Measurements from ENCODE around the gene OPN1MW. TPM values are rescaled to one million over a fixed set of nuclear protein-coding genes. Genes with fewer than 3 reads are reported as not detected.
"Not testable (repeated sequence)": the region's sequence is repeated elsewhere in the genome, so short reads cannot be mapped to it uniquely, and the experiment has no call there.

The OPN1MW gene
- total RNA-seq, 1 experiment from 2014 or later = not detected

- TF ChIP-seq, protein P1, sequence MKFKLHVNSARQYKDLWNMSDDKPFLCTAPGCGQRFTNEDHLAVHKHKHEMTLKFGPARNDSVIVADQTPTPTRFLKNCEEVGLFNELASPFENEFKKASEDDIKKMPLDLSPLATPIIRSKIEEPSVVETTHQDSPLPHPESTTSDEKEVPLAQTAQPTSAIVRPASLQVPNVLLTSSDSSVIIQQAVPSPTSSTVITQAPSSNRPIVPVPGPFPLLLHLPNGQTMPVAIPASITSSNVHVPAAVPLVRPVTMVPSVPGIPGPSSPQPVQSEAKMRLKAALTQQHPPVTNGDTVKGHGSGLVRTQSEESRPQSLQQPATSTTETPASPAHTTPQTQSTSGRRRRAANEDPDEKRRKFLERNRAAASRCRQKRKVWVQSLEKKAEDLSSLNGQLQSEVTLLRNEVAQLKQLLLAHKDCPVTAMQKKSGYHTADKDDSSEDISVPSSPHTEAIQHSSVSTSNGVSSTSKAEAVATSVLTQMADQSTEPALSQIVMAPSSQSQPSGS (CRISPR knock-in tag; IDR thresholded peaks at IDR 0.05; ENCODE audit: borderline replicate concordance, low read depth) = no peak
- TF ChIP-seq OVOL2 (CRISPR knock-in tag; IDR thresholded peaks at IDR 0.05; ENCODE audit: borderline replicate concordance) (no peak), ATF1 (CRISPR knock-in tag; IDR thresholded peaks at IDR 0.05) (no peak), NFATC4 (CRISPR knock-in tag; IDR thresholded peaks at IDR 0.05) (no peak), ZNF512 (CRISPR knock-in tag; IDR thresholded peaks at IDR 0.05; ENCODE audit: borderline replicate concordance) (no peak), PRDM15 (CRISPR knock-in tag; IDR thresholded peaks at IDR 0.05) (no peak), FOXP4 (CRISPR knock-in tag; IDR thresholded peaks at IDR 0.05) (no peak), PRRX2 (CRISPR knock-in tag; IDR thresholded peaks at IDR 0.05) (no peak), ZNF138 (CRISPR knock-in tag; conservative IDR thresholded peaks at IDR 0.05) (no peak), ZNF121 (CRISPR knock-in tag; IDR thresholded peaks at IDR 0.05) (no peak), SP1 (CRISPR knock-in tag; conservative IDR thresholded peaks at IDR 0.05) (no peak)
- TF ChIP-seq, protein P2, sequence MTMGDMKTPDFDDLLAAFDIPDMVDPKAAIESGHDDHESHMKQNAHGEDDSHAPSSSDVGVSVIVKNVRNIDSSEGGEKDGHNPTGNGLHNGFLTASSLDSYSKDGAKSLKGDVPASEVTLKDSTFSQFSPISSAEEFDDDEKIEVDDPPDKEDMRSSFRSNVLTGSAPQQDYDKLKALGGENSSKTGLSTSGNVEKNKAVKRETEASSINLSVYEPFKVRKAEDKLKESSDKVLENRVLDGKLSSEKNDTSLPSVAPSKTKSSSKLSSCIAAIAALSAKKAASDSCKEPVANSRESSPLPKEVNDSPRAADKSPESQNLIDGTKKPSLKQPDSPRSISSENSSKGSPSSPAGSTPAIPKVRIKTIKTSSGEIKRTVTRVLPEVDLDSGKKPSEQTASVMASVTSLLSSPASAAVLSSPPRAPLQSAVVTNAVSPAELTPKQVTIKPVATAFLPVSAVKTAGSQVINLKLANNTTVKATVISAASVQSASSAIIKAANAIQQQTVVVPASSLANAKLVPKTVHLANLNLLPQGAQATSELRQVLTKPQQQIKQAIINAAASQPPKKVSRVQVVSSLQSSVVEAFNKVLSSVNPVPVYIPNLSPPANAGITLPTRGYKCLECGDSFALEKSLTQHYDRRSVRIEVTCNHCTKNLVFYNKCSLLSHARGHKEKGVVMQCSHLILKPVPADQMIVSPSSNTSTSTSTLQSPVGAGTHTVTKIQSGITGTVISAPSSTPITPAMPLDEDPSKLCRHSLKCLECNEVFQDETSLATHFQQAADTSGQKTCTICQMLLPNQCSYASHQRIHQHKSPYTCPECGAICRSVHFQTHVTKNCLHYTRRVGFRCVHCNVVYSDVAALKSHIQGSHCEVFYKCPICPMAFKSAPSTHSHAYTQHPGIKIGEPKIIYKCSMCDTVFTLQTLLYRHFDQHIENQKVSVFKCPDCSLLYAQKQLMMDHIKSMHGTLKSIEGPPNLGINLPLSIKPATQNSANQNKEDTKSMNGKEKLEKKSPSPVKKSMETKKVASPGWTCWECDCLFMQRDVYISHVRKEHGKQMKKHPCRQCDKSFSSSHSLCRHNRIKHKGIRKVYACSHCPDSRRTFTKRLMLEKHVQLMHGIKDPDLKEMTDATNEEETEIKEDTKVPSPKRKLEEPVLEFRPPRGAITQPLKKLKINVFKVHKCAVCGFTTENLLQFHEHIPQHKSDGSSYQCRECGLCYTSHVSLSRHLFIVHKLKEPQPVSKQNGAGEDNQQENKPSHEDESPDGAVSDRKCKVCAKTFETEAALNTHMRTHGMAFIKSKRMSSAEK (CRISPR knock-in tag; IDR thresholded peaks at IDR 0.05; ENCODE audit: borderline replicate concordance) = no peak
- TF ChIP-seq, protein P3, sequence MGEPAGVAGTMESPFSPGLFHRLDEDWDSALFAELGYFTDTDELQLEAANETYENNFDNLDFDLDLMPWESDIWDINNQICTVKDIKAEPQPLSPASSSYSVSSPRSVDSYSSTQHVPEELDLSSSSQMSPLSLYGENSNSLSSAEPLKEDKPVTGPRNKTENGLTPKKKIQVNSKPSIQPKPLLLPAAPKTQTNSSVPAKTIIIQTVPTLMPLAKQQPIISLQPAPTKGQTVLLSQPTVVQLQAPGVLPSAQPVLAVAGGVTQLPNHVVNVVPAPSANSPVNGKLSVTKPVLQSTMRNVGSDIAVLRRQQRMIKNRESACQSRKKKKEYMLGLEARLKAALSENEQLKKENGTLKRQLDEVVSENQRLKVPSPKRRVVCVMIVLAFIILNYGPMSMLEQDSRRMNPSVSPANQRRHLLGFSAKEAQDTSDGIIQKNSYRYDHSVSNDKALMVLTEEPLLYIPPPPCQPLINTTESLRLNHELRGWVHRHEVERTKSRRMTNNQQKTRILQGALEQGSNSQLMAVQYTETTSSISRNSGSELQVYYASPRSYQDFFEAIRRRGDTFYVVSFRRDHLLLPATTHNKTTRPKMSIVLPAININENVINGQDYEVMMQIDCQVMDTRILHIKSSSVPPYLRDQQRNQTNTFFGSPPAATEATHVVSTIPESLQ (CRISPR knock-in tag; IDR thresholded peaks at IDR 0.05) = no peak
- no peaks in the 10 kb centered on the region for H3K36me3 Mint-ChIP-seq
- ATAC-seq (no peak), DNase-seq (ENCODE audit: low spot score) (no peak)
- H3K27me3 Mint-ChIP-seq (ENCODE audit: low read depth) = no peaks in the 10 kb centered on the region; the same call in 1 of the 2 replicates
- ChIA-PET CTCF (no interaction called here), POLR2A (interaction anchor here (0.5 kb wide), 1 partner anchor 22 kb away, joined by 3 read pairs; no protein-coding TSS in a partner anchor)
- no peak overlapping the region for H3K4me3 Mint-ChIP-seq
- no peaks in the 10 kb centered on the region for H3K4me1 Mint-ChIP-seq
- H3K27ac Mint-ChIP-seq = no peak overlapping the region
- no peaks in the 10 kb centered on the region for H3K9me3 Mint-ChIP-seq
These were observed 39.2 kb upstream of the OPN1MW start for GRCh38 chrX:154142950-154143745.

GRCh38 chrX:154144010-154144409, 38.4 kb upstream of the OPN1MW start, which contains the start of gene OPN1LW:
OPN1LW (plus strand) TSS chrX:154144243; CDS start chrX:154144284, 41 bp downstream.
- H3K4me1 Mint-ChIP-seq; POLR2A ChIA-PET; DNase-seq (ENCODE audit: low spot score); CTCF ChIA-PET; H3K27ac Mint-ChIP-seq; H3K9me3 Mint-ChIP-seq; H3K27me3 Mint-ChIP-seq (ENCODE audit: low read depth); H3K4me3 Mint-ChIP-seq; H3K36me3 Mint-ChIP-seq; ATAC-seq: not testable (repeated sequence)

DNA sequence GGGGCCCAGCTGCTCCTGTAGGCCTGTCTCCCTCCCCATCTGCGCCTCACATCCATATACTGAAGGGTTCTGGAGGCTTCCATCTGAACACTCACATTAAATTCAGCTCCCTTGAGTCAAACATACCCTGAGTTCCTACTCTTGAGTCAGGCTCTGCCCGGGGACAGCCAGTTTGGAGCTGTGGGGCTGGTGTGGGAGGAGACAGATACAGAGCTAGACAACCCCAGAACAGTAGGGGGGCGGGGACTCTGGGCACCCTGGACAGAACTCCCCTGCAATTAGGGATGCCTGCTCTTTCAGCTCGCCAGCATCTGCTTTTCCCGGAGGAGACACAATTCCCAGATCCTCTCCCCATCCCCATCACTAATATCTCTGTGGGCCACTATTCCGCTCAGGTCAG, 31.4 kb upstream of the OPN1MW start:
- H3K27ac Mint-ChIP-seq; CTCF ChIA-PET; H3K27me3 Mint-ChIP-seq (ENCODE audit: low read depth); DNase-seq (ENCODE audit: low spot score); H3K36me3 Mint-ChIP-seq; H3K4me3 Mint-ChIP-seq; H3K4me1 Mint-ChIP-seq; POLR2A ChIA-PET; ATAC-seq; H3K9me3 Mint-ChIP-seq: not testable (repeated sequence)
